ENCODE measurements around the gene INTS2.

Gene INTS2

DNA sequence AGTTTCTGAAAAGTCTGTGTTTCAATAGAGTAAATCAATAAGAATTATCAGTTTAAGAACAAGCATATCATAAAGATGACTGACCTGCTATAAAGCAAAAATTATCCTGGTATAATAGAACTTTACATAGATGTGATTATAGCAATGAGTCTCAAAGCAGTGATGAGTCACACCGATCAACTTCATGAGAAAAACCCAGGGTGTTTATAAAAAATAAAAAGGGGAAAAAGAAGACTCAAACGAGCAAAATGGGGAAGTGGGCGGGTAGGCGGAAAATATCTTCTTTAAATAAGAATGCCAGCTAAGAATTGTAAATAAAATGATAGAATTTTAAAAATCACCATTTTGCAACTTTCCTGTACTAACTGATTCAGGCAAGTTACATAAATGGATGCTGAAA, 111.2 kb downstream of the INTS2 start:
- DNase-seq = no peak

DNA sequence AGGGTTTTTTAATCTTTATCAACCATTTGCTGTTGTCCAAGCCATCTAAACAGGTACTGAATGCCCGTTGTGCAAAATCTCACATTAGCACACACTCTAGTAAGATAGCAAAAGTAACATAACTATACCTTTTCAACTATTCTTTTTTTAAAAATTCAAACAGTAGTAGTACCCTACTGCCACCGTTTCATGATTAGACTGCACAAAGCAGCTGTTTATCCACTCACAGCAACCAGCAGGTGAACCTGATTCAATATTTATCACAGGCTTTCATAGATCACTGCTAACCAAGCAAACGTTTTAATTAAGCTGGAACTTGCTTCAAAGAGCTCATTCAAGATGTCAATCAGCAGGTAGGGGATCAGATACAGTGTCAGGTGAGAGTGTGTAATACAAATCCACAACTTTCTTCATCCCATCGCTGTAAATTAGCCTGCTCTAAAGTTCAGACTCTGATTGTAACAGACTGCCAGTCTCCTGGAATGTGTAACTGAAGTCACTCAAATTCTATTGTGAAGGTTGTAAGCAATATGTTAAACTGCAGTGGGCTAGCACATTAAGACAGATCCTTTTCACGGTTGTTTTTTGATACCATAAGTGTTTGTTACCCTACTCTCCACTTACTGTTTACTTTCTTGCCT, 111.8 kb downstream of the INTS2 start:
- no peak for DNase-seq

Data from activated CD8-positive, alpha-beta memory T cell treated with anti-CD3 and anti-CD28 coated beads, Interleukin-2, amount 50 U/mL, for 48 hours (primary cell).